KMS-11 (cell line): ENCODE measurements around the gene SPOPL.

Source experiments
- H2AFZ ChIP-seq: fragments of 200-600 bp; sonication (generic); 2 replicates; pipeline ENCODE4 v1.6.1; 2016; ENCODE audit warnings: antibody characterized with exemption, mixed run types, low read depth
- H3K27ac ChIP-seq: fragments of 200-600 bp; sonication (generic); 2 replicates; pipeline ENCODE4 v1.6.1; 2016; ENCODE audit warnings: mild to moderate bottlenecking, mixed run types
- H3K27me3 ChIP-seq: fragments of 200-600 bp; sonication (generic); 2 replicates; pipeline ENCODE4 v1.6.1; 2017; ENCODE audit warnings: mild to moderate bottlenecking, low read depth, mixed run types, moderate library complexity; ENCODE audit not compliant: insufficient read depth
- H3K36me3 ChIP-seq: fragments of 200-600 bp; sonication (generic); 2 replicates; pipeline ENCODE4 v1.6.1; 2017; ENCODE audit warnings: mild to moderate bottlenecking, mixed run types; ENCODE audit not compliant: insufficient read depth
- H3K4me1 ChIP-seq: fragments of 200-600 bp; sonication (generic); 2 replicates; pipeline ENCODE4 v1.6.1; 2016; ENCODE audit warnings: mild to moderate bottlenecking, low read depth, mixed run types; ENCODE audit not compliant: poor library complexity, severe bottlenecking
- H3K4me2 ChIP-seq: fragments of 200-600 bp; sonication (generic); 2 replicates; pipeline ENCODE4 v1.7.0; 2016; ENCODE audit warnings: mild to moderate bottlenecking, mixed run types
- H3K4me3 ChIP-seq: fragments of 200-600 bp; sonication (generic); IDR thresholded peaks from 2 replicates; pipeline ENCODE4 v1.6.1; 2017; ENCODE audit warnings: low read depth, low read length, mixed read lengths; ENCODE audit not compliant: insufficient read depth
- H3K79me2 ChIP-seq: fragments of 200-600 bp; sonication (generic); 2 replicates; pipeline ENCODE4 v1.6.1; 2016; ENCODE audit warnings: low read depth, mixed run types; ENCODE audit not compliant: insufficient read depth
- H3K9ac ChIP-seq: fragments of 200-600 bp; sonication (generic); 2 replicates; pipeline ENCODE4 v1.6.1; 2016; ENCODE audit warnings: mild to moderate bottlenecking, mixed run types
- H4K20me1 ChIP-seq: fragments of 200-600 bp; sonication (generic); 2 replicates; pipeline ENCODE4 v1.6.1; 2016; ENCODE audit warnings: mild to moderate bottlenecking, mixed run types; ENCODE audit not compliant: insufficient read depth
- TF ChIP-seq, protein P1 (sequence below): fragments of 200-600 bp; sonication (generic); conservative IDR thresholded peaks from 2 replicates; pipeline ENCODE4 v1.6.1; 2017; ENCODE audit warnings: low read depth, mild to moderate bottlenecking, antibody characterized with exemption, low read length, moderate library complexity, mixed read lengths

SPOPL gene

DNA sequence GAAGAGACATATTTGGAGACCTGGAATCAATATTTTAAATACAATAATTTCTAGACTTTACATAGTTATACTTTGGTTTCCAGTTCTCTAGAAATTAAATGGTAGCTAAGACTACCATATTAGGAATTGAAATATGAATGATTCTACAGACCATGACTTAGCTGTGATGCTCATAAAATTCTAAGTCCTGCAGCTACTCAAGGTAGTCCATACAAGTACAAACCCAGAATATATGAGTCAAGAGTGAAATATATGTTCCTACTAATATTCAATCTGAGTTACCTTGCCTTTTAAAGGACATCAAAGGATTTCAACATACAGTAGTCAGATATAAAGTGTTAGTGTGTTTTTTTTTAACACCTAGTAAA, 10.1 kb upstream of the SPOPL start:
- no peak overlapping the region for H3K4me2 ChIP-seq

DNA sequence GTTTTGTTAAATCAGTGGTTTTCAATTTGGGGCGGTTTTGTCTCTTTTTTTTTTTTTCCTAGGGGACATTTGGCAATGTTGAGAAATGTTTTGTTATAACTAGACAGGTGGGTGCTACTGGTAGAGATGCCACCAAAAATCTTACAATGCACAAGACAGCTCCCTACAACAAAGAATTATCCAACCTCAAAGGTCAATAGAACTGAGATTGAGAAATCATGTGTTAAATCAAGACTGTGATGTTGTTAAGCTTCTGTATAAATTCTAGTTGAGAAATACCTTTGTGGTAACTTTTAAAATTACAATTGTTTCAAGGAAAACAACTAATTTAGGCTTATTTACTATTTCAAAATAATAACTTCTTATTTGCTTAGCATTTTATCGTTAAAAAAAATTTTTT, 9.4 kb upstream of the SPOPL start:
- H3K27ac ChIP-seq = no peak overlapping the region
- TF ChIP-seq, protein P1, sequence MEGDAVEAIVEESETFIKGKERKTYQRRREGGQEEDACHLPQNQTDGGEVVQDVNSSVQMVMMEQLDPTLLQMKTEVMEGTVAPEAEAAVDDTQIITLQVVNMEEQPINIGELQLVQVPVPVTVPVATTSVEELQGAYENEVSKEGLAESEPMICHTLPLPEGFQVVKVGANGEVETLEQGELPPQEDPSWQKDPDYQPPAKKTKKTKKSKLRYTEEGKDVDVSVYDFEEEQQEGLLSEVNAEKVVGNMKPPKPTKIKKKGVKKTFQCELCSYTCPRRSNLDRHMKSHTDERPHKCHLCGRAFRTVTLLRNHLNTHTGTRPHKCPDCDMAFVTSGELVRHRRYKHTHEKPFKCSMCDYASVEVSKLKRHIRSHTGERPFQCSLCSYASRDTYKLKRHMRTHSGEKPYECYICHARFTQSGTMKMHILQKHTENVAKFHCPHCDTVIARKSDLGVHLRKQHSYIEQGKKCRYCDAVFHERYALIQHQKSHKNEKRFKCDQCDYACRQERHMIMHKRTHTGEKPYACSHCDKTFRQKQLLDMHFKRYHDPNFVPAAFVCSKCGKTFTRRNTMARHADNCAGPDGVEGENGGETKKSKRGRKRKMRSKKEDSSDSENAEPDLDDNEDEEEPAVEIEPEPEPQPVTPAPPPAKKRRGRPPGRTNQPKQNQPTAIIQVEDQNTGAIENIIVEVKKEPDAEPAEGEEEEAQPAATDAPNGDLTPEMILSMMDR = no peak
- H3K4me1 ChIP-seq = no peaks in the 10 kb centered on the region
- H3K36me3 ChIP-seq = no peaks in the 10 kb centered on the region
- no peaks in the 10 kb centered on the region for H4K20me1 ChIP-seq
- H3K4me2 ChIP-seq = no peak overlapping the region
- H3K27me3 ChIP-seq = no peaks in the 10 kb centered on the region
- no peak overlapping the region for H3K4me3 ChIP-seq
- H3K9ac ChIP-seq = no peak overlapping the region
- no peaks in the 10 kb centered on the region for H3K79me2 ChIP-seq
- H2AFZ ChIP-seq = no peak overlapping the region

More for the DNA sequence above, 10.1 kb upstream of the SPOPL start:
- no peaks in the 10 kb centered on the region for H4K20me1 ChIP-seq
- no peaks in the 10 kb centered on the region for H3K36me3 ChIP-seq
- H3K79me2 ChIP-seq = no peaks in the 10 kb centered on the region
- H3K4me1 ChIP-seq = no peaks in the 10 kb centered on the region
- no peaks in the 10 kb centered on the region for H3K27me3 ChIP-seq
- no peak overlapping the region for H3K4me3 ChIP-seq
- no peak overlapping the region for H3K27ac ChIP-seq
- H2AFZ ChIP-seq = no peak overlapping the region
- H3K9ac ChIP-seq = no peak overlapping the region
- TF ChIP-seq, protein P1 = no peak

DNA sequence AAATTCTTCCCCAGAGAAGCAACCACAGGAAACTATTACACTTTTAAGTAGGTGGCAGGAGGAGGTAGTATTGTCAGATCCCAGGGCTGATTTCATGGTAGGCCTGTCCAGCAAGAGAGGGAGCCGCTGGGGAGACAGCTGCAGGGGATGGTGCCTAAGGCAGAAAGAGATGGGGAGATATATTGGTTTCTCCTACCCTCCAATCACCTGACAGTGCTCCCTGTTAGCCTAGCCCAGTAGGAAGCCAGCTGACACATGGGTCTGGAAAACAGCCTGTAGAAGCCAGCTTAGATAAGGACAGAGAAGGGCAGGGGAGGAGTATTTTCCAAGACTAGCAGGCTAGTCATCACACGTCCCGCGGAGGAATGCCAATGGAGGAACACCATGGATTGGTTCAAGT, 8.2 kb upstream of the SPOPL start:
- H3K9ac ChIP-seq = no peak overlapping the region
- no peaks in the 10 kb centered on the region for H3K27me3 ChIP-seq
- H3K27ac ChIP-seq = no peak overlapping the region
- H3K36me3 ChIP-seq = no peaks in the 10 kb centered on the region
- H2AFZ ChIP-seq = no peak overlapping the region
- H3K79me2 ChIP-seq = no peaks in the 10 kb centered on the region
- no peak overlapping the region for H3K4me3 ChIP-seq
- no peaks in the 10 kb centered on the region for H3K4me1 ChIP-seq
- no peaks in the 10 kb centered on the region for H4K20me1 ChIP-seq
- no peak overlapping the region for H3K4me2 ChIP-seq
- TF ChIP-seq, protein P1 = no peak

DNA sequence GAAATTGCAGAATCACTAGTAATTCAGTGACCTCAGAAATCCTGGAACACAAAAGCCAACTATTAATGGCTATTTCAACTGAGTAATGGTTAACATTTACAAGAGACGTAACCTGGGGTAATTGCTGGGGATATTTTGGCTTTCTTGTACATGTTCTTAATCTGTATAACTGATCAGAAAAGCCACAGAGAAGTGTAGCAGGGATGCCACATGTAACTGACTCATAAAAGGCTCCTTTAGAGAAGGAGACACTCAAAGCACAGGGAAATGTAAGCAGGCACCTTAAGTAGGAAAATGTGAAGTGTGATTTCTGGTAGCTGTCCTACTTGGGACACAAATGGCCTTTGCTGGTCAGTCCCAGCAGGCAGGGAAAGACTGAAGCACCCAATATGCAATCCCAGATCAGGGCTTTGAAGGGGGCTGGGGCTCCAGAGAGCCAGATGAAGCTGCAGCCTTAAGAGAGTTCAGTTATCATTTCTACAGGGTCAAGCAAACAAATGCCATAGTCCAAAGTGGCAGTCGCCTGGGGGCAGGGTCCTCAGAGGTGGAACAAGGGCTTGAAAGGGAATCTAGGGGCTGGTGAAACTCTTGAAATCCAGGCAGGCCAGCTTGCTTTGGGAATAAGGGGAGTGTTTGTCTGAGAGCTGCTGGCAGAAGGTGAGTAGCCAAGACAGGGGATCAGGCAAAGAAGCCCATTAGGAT, 7.2 kb upstream of the SPOPL start:
- Histone ChIP-seq H2AFZ (no peak overlapping the region), H3K4me1 (no peaks in the 10 kb centered on the region), H3K4me2 (no peak overlapping the region), H4K20me1 (no peaks in the 10 kb centered on the region), H3K79me2 (no peaks in the 10 kb centered on the region), H3K27ac (no peak overlapping the region), H3K4me3 (no peak overlapping the region), H3K36me3 (no peaks in the 10 kb centered on the region), H3K27me3 (no peaks in the 10 kb centered on the region), H3K9ac (no peak overlapping the region)
- TF ChIP-seq, protein P1 = no peak
